IPS-18a (cell line): Measurements from ENCODE around the gene STKLD1.

Source experiments
- H3K27ac ChIP-seq: one replicate; pipeline ENCODE4 v1.5.1; 2013; ENCODE audit warnings: low read length
- H3K27me3 ChIP-seq: one replicate; pipeline ENCODE4 v1.6.1; 2013; ENCODE audit warnings: mild to moderate bottlenecking, low read length; ENCODE audit not compliant: control insufficient read depth, insufficient read depth
- H3K36me3 ChIP-seq: one replicate; pipeline ENCODE4 v1.6.1; 2013; ENCODE audit warnings: low read depth, low read length; ENCODE audit not compliant: control insufficient read depth
- H3K4me1 ChIP-seq: one replicate; pipeline ENCODE4 v1.6.1; 2013; ENCODE audit warnings: low read depth, low read length; ENCODE audit not compliant: control insufficient read depth
- H3K4me3 ChIP-seq: one replicate; pipeline ENCODE4 v1.5.1; 2013; ENCODE audit warnings: low read length
- H3K9ac ChIP-seq: one replicate; pipeline ENCODE4 v1.6.1; 2013; ENCODE audit warnings: mild to moderate bottlenecking, low read length, moderate library complexity
- H3K9me3 ChIP-seq: one replicate; pipeline ENCODE4 v1.6.1; 2013; ENCODE audit warnings: low read depth, low read length; ENCODE audit not compliant: control insufficient read depth

The STKLD1 gene

GRCh38 chr9:133393399-133393798 is 17.2 kb downstream of the STKLD1 start:
- Histone ChIP-seq H3K4me1 (no peaks in the 10 kb centered on the region), H3K27me3 (no peaks in the 10 kb centered on the region), H3K4me3 (no peak overlapping the region), H3K9me3 (no peaks in the 10 kb centered on the region), H3K27ac (no peak overlapping the region), H3K36me3 (no peaks in the 10 kb centered on the region), H3K9ac (no peak overlapping the region)

GRCh38 chr9:133394687-133395271 is 18.6 kb downstream of the STKLD1 start:
- no peak overlapping the region for H3K9ac ChIP-seq
- H3K27me3 ChIP-seq: no peaks in the 10 kb centered on the region
- H3K4me1 ChIP-seq: no peaks in the 10 kb centered on the region
- H3K36me3 ChIP-seq: no peaks in the 10 kb centered on the region
- no peaks in the 10 kb centered on the region for H3K9me3 ChIP-seq
- H3K4me3 ChIP-seq: no peak overlapping the region
- no peak overlapping the region for H3K27ac ChIP-seq

- Histone ChIP-seq H3K9me3 (no peaks in the 10 kb centered on the region), H3K27me3 (no peaks in the 10 kb centered on the region), H3K36me3 (no peaks in the 10 kb centered on the region), H3K4me1 (no peaks in the 10 kb centered on the region), H3K27ac (no peak overlapping the region), H3K9ac (no peak overlapping the region), H3K4me3 (no peak overlapping the region)
These were observed 20.8 kb downstream of the STKLD1 start for GRCh38 chr9:133396952-133397351.

GRCh38 chr9:133397370-133397769 is 21.2 kb downstream of the STKLD1 start:
- no peaks in the 10 kb centered on the region for H3K36me3 ChIP-seq
- H3K27ac ChIP-seq: no peak overlapping the region
- no peaks in the 10 kb centered on the region for H3K4me1 ChIP-seq
- no peaks in the 10 kb centered on the region for H3K9me3 ChIP-seq
- H3K9ac ChIP-seq: no peak overlapping the region
- H3K27me3 ChIP-seq: no peaks in the 10 kb centered on the region
- no peak overlapping the region for H3K4me3 ChIP-seq

GRCh38 chr9:133397895-133398294 is 21.7 kb downstream of the STKLD1 start:
- Histone ChIP-seq H3K9me3 (no peaks in the 10 kb centered on the region), H3K27ac (no peak overlapping the region), H3K27me3 (no peaks in the 10 kb centered on the region), H3K9ac (no peak overlapping the region), H3K4me1 (no peaks in the 10 kb centered on the region), H3K36me3 (no peaks in the 10 kb centered on the region), H3K4me3 (no peak overlapping the region)

GRCh38 chr9:133400292-133400691 is 24.1 kb downstream of the STKLD1 start:
- Histone ChIP-seq H3K27me3 (no peaks in the 10 kb centered on the region), H3K36me3 (peaks cover 4% of the 10 kb centered on the region), H3K4me1 (no peaks in the 10 kb centered on the region), H3K4me3 (no peak overlapping the region), H3K9ac (no peak overlapping the region), H3K27ac (no peak overlapping the region), H3K9me3 (no peaks in the 10 kb centered on the region)

GRCh38 chr9:133401588-133401987 is 25.4 kb downstream of the STKLD1 start:
- H3K9ac ChIP-seq: no peak overlapping the region
- no peak overlapping the region for H3K27ac ChIP-seq
- no peaks in the 10 kb centered on the region for H3K27me3 ChIP-seq
- H3K9me3 ChIP-seq: no peaks in the 10 kb centered on the region
- H3K4me3 ChIP-seq: no peak overlapping the region
- H3K36me3 ChIP-seq: peaks cover 15% of the 10 kb centered on the region
- H3K4me1 ChIP-seq: no peaks in the 10 kb centered on the region

- H3K4me1 ChIP-seq: no peaks in the 10 kb centered on the region
- H3K9me3 ChIP-seq: no peaks in the 10 kb centered on the region
- no peak overlapping the region for H3K9ac ChIP-seq
- H3K27ac ChIP-seq: no peak overlapping the region
- no peaks in the 10 kb centered on the region for H3K27me3 ChIP-seq
- H3K36me3 ChIP-seq: peaks cover 19% of the 10 kb centered on the region
- H3K4me3 ChIP-seq: no peak overlapping the region
These were observed 26.5 kb downstream of the STKLD1 start for GRCh38 chr9:133402689-133403088.

GRCh38 chr9:133403766-133404453 is 27.7 kb downstream of the STKLD1 start:
- Histone ChIP-seq H3K9me3 (no peaks in the 10 kb centered on the region), H3K27ac (no peak overlapping the region), H3K4me1 (no peaks in the 10 kb centered on the region), H3K27me3 (no peaks in the 10 kb centered on the region), H3K4me3 (no peak overlapping the region), H3K9ac (no peak overlapping the region), H3K36me3 (peaks cover 28% of the 10 kb centered on the region)

- H3K27me3 ChIP-seq: no peaks in the 10 kb centered on the region
- no peak overlapping the region for H3K27ac ChIP-seq
- H3K9me3 ChIP-seq: no peaks in the 10 kb centered on the region
- H3K4me1 ChIP-seq: no peaks in the 10 kb centered on the region
- H3K4me3 ChIP-seq: no peak overlapping the region
- no peak overlapping the region for H3K9ac ChIP-seq
- H3K36me3 ChIP-seq: peaks cover 28% of the 10 kb centered on the region
These were observed 28.4 kb downstream of the STKLD1 start for GRCh38 chr9:133404454-133405002.

- H3K36me3 ChIP-seq: peaks cover 40% of the 10 kb centered on the region
- H3K9ac ChIP-seq: no peak overlapping the region
- H3K27me3 ChIP-seq: no peaks in the 10 kb centered on the region
- no peaks in the 10 kb centered on the region for H3K4me1 ChIP-seq
- H3K27ac ChIP-seq: no peak overlapping the region
- H3K4me3 ChIP-seq: no peak overlapping the region
- no peaks in the 10 kb centered on the region for H3K9me3 ChIP-seq
These were observed 29.6 kb downstream of the STKLD1 start for GRCh38 chr9:133405508-133406438.
